HepG2 (cell line): ENCODE measurements around the gene TEKT5. TPM values are rescaled to one million over a fixed set of nuclear protein-coding genes. Genes with fewer than 3 reads are reported as not detected.
A peak's percentile ranks its signal among the peaks of the same experiment; 100 is the strongest.

Experiments used
- ATAD3A ChIP-seq: sonication (generic); formaldehyde crosslinking; IDR thresholded peaks from 2 replicates; pipeline ENCODE4 v1.4.0; 2020; ENCODE audit warnings: missing genetic modification reagents
- BORCS8-MEF2B ChIP-seq: sonication (generic); formaldehyde crosslinking; IDR thresholded peaks from 2 replicates; pipeline ENCODE4 v1.8.0; 2022; ENCODE audit warnings: mild to moderate bottlenecking, missing genetic modification reagents
- FOXO1 ChIP-seq: sonication (generic); formaldehyde crosslinking; IDR thresholded peaks from 2 replicates; pipeline ENCODE4 v1.4.0; 2020; ENCODE audit warnings: missing genetic modification reagents
- NBN ChIP-seq: fragments of 450-650 bp; conservative IDR thresholded peaks from 2 replicates; pipeline ENCODE4 v1.6.1; 2017
- RARG ChIP-seq: sonication (generic); formaldehyde crosslinking; IDR thresholded peaks from 2 replicates; pipeline ENCODE4 v1.4.0; 2020; ENCODE audit warnings: low read depth, mild to moderate bottlenecking, missing genetic modification reagents
- RBFOX2 ChIP-seq: fragments of 200-400 bp; formaldehyde crosslinking; IDR thresholded peaks from 2 replicates; pipeline ENCODE4 v1.6.1; 2017; ENCODE audit warnings: low read depth, mild to moderate bottlenecking, low read length
- RFX3 ChIP-seq: IDR thresholded peaks from 2 replicates; pipeline ENCODE4 v1.6.1; 2016; ENCODE audit warnings: missing biosample characterization, missing genetic modification reagents
- SALL2 ChIP-seq: sonication (generic); formaldehyde crosslinking; IDR thresholded peaks from 2 replicates; pipeline ENCODE4 v1.8.1; 2023; ENCODE audit warnings: mild to moderate bottlenecking, missing genetic modification reagents, inconsistent platforms
- SKI ChIP-seq: fragments of 450-650 bp; IDR thresholded peaks from one replicate; pipeline ENCODE4 v1.6.1; 2018; ENCODE audit warnings: mild to moderate bottlenecking; ENCODE audit not compliant: partially characterized antibody
- ZFP41 ChIP-seq: sonication (generic); formaldehyde crosslinking; IDR thresholded peaks from 2 replicates; pipeline ENCODE4 v1.4.0; 2020; ENCODE audit warnings: mild to moderate bottlenecking, missing genetic modification reagents, borderline replicate concordance
- ZNF12 ChIP-seq: sonication (generic); formaldehyde crosslinking; IDR thresholded peaks from 2 replicates; pipeline ENCODE4 v1.5.0; 2020; ENCODE audit warnings: missing genetic modification reagents
- ZNF124 ChIP-seq: sonication (generic); formaldehyde crosslinking; IDR thresholded peaks from 2 replicates; pipeline ENCODE4 v1.4.0; 2020; ENCODE audit warnings: missing genetic modification reagents
- ZNF138 ChIP-seq: sonication (generic); formaldehyde crosslinking; IDR thresholded peaks from 2 replicates; pipeline ENCODE4 v1.5.0; 2020; ENCODE audit warnings: mild to moderate bottlenecking, low read depth, missing genetic modification reagents
- ZNF383 ChIP-seq: sonication (generic); formaldehyde crosslinking; IDR thresholded peaks from 2 replicates; pipeline ENCODE4 v1.4.0; 2020; ENCODE audit warnings: missing genetic modification reagents, mild to moderate bottlenecking, borderline replicate concordance
- ZNF484 ChIP-seq: sonication (generic); formaldehyde crosslinking; IDR thresholded peaks from 2 replicates; pipeline ENCODE4 v1.5.1; 2020; ENCODE audit warnings: mild to moderate bottlenecking, low read depth, missing genetic modification reagents, borderline replicate concordance
- ZNF781 ChIP-seq: sonication (generic); formaldehyde crosslinking; IDR thresholded peaks from 2 replicates; pipeline ENCODE4 v1.5.1; 2020; ENCODE audit warnings: borderline replicate concordance, mild to moderate bottlenecking, missing genetic modification reagents; ENCODE audit errors: not compliant biosample characterization
- polyA plus RNA-seq, 8 experiments: library from polyadenylated mRNA; depleted of rRNA in 3 of 8; stranded (reverse) in 7 of 8; unstranded in 1 of 8; fragments of >200 nt; fragmentation: Illumina TruSeq in 4 of 8; extraction: Trizol in 4 of 8; gene quantifications; 2 replicates each; pipeline versions ENCODE4 v1.2.1 to v1.2.3, GENCODE V29; 2011 to 2016; ENCODE audit warnings: low read depth in 4 of 8, missing spikeins in 1 of 8, mixed read lengths in 1 of 8; ENCODE audit not compliant: insufficient read depth in 1 of 8
- total RNA-seq, 5 experiments: library from RNA; depleted of rRNA; stranded (reverse); fragments of >200 nt; fragmentation: Illumina TruSeq; extraction: Trizol; gene quantifications; 2 replicates each; pipeline ENCODE4 v1.2.3, GENCODE V29; 2016; ENCODE audit warnings: low read depth in 1 of 5
- TF ChIP-seq, protein P1 (sequence below): sonication (generic); formaldehyde crosslinking; IDR thresholded peaks from 2 replicates; pipeline ENCODE4 v1.5.1; 2020; ENCODE audit warnings: missing genetic modification reagents, mild to moderate bottlenecking, borderline replicate concordance
- TF ChIP-seq, protein P2 (sequence below), 2 experiments: sonication (generic) in 1 of 2; formaldehyde crosslinking in 1 of 2; IDR thresholded peaks; 2 replicates each; pipeline versions ENCODE4 v1.6.1 to v1.9.0; 2014 to 2022; ENCODE audit warnings: antibody characterized with exemption in 1 of 2, borderline replicate concordance in 1 of 2, inconsistent platforms in 1 of 2, low read depth in 1 of 2, missing genetic modification reagents in 1 of 2
- TF ChIP-seq, protein P3 (sequence below): sonication (generic); formaldehyde crosslinking; IDR thresholded peaks from 2 replicates; pipeline ENCODE4 v1.5.1; 2020; ENCODE audit warnings: missing genetic modification reagents, mild to moderate bottlenecking, borderline replicate concordance

The TEKT5 gene
- total and polyA plus RNA-seq, 2 of the 13 experiments (the other 11 are each of a cell fraction or from before 2014, with no cell fraction given): 0.16 TPM; not detected in 1

- TF ChIP-seq ZNF781 (CRISPR knock-in tag): peak; percentile 64
- TF ChIP-seq, protein P1, sequence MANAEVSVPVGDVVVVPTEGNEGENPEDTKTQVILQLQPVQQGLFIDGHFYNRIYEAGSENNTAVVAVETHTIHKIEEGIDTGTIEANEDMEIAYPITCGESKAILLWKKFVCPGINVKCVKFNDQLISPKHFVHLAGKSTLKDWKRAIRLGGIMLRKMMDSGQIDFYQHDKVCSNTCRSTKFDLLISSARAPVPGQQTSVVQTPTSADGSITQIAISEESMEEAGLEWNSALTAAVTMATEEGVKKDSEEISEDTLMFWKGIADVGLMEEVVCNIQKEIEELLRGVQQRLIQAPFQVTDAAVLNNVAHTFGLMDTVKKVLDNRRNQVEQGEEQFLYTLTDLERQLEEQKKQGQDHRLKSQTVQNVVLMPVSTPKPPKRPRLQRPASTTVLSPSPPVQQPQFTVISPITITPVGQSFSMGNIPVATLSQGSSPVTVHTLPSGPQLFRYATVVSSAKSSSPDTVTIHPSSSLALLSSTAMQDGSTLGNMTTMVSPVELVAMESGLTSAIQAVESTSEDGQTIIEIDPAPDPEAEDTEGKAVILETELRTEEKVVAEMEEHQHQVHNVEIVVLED: peak; percentile 77
- no peak for TF ChIP-seq ATAD3A (CRISPR knock-in tag)
- peak; percentile 34; the same call in 1 of the 2 replicates for TF ChIP-seq ZFP41
- TF ChIP-seq BORCS8-MEF2B (CRISPR knock-in tag): peak; percentile 85; the same call in 1 of the 2 replicates
- no peak for TF ChIP-seq NBN
- TF ChIP-seq, protein P2, sequence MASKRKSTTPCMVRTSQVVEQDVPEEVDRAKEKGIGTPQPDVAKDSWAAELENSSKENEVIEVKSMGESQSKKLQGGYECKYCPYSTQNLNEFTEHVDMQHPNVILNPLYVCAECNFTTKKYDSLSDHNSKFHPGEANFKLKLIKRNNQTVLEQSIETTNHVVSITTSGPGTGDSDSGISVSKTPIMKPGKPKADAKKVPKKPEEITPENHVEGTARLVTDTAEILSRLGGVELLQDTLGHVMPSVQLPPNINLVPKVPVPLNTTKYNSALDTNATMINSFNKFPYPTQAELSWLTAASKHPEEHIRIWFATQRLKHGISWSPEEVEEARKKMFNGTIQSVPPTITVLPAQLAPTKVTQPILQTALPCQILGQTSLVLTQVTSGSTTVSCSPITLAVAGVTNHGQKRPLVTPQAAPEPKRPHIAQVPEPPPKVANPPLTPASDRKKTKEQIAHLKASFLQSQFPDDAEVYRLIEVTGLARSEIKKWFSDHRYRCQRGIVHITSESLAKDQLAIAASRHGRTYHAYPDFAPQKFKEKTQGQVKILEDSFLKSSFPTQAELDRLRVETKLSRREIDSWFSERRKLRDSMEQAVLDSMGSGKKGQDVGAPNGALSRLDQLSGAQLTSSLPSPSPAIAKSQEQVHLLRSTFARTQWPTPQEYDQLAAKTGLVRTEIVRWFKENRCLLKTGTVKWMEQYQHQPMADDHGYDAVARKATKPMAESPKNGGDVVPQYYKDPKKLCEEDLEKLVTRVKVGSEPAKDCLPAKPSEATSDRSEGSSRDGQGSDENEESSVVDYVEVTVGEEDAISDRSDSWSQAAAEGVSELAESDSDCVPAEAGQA (IDR thresholded peaks at IDR 0.05; ENCODE audit: low read depth): peak; percentile 81; the same call in 1 of the 2 replicates
- TF ChIP-seq, protein P2 (CRISPR knock-in tag; IDR thresholded peaks at IDR 0.05; ENCODE audit: borderline replicate concordance): no peak; the same call in 1 of the 2 replicates
- TF ChIP-seq, protein P3, sequence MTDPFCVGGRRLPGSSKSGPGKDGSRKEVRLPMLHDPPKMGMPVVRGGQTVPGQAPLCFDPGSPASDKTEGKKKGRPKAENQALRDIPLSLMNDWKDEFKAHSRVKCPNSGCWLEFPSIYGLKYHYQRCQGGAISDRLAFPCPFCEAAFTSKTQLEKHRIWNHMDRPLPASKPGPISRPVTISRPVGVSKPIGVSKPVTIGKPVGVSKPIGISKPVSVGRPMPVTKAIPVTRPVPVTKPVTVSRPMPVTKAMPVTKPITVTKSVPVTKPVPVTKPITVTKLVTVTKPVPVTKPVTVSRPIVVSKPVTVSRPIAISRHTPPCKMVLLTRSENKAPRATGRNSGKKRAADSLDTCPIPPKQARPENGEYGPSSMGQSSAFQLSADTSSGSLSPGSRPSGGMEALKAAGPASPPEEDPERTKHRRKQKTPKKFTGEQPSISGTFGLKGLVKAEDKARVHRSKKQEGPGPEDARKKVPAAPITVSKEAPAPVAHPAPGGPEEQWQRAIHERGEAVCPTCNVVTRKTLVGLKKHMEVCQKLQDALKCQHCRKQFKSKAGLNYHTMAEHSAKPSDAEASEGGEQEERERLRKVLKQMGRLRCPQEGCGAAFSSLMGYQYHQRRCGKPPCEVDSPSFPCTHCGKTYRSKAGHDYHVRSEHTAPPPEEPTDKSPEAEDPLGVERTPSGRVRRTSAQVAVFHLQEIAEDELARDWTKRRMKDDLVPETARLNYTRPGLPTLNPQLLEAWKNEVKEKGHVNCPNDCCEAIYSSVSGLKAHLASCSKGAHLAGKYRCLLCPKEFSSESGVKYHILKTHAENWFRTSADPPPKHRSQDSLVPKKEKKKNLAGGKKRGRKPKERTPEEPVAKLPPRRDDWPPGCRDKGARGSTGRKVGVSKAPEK (CRISPR knock-in tag): peak; percentile 98
- TF ChIP-seq RFX3 (CRISPR knock-in tag): 0 out of 2 replicates have a peak, but pooled peaks have one; percentile 46
- TF ChIP-seq SKI: peak; percentile 96
- TF ChIP-seq FOXO1 (CRISPR knock-in tag): peak; percentile 100
- no peak for TF ChIP-seq ZNF138 (CRISPR knock-in tag)
- no peak for TF ChIP-seq ZNF484 (CRISPR knock-in tag)
- 0 out of 2 replicates have a peak, but pooled peaks have one; percentile 66 for TF ChIP-seq ZNF383 (CRISPR knock-in tag)
- TF ChIP-seq ZNF12 (CRISPR knock-in tag): peak; percentile 92
- TF ChIP-seq ZNF124: peak; percentile 93; the same call in 1 of the 2 replicates
- TF ChIP-seq RARG (CRISPR knock-in tag): no peak
- TF ChIP-seq SALL2 (CRISPR knock-in tag): no peak
- TF ChIP-seq RBFOX2: no peak
These were observed 46.9 kb downstream of the TEKT5 start (continued) for GRCh38 chr16:10647721-10648296.
